Parathyroid adenoma (tissue), 2 donors: ENCODE measurements around the gene FAM234B.
A peak's percentile ranks its signal among the peaks of the same experiment; 100 is the strongest.

Source experiments
- H2AFZ ChIP-seq: fragments of 300-600 bp; sonication (generic); one replicate; pipeline ENCODE4 v1.7.0; 2017; ENCODE audit warnings: antibody characterized with exemption, mild to moderate bottlenecking
- H3K27ac ChIP-seq: fragments of 300-600 bp; sonication (generic); one replicate; pipeline ENCODE4 v1.7.0; 2017
- H3K27me3 ChIP-seq: fragments of 300-600 bp; sonication (generic); one replicate; pipeline ENCODE4 v1.7.0; 2017; ENCODE audit warnings: low read length; ENCODE audit not compliant: control insufficient read depth, insufficient read depth
- H3K36me3 ChIP-seq: fragments of 300-600 bp; sonication (generic); one replicate; pipeline ENCODE4 v1.7.0; 2017; ENCODE audit warnings: low read length; ENCODE audit not compliant: control insufficient read depth, insufficient read depth
- H3K4me1 ChIP-seq: fragments of 300-600 bp; sonication (generic); one replicate; pipeline ENCODE4 v1.7.0; 2017; ENCODE audit warnings: control low read depth
- H3K4me2 ChIP-seq: fragments of 300-600 bp; sonication (generic); one replicate; pipeline ENCODE4 v1.7.0; 2017; ENCODE audit warnings: low read length
- H3K4me3 ChIP-seq: fragments of 300-600 bp; sonication (generic); one replicate; pipeline ENCODE4 v1.7.0; 2017; ENCODE audit warnings: low read depth, low read length
- H3K79me2 ChIP-seq: fragments of 300-600 bp; sonication (generic); one replicate; pipeline ENCODE4 v1.7.0; 2017; ENCODE audit warnings: control low read depth
- H3K9ac ChIP-seq: fragments of 300-600 bp; sonication (generic); one replicate; pipeline ENCODE4 v1.7.0; 2017; ENCODE audit warnings: mild to moderate bottlenecking
- H3K9me3 ChIP-seq: fragments of 300-600 bp; sonication (generic); one replicate; pipeline ENCODE4 v1.7.0; 2017; ENCODE audit warnings: low read length; ENCODE audit not compliant: control insufficient read depth
- CTCF ChIP-seq: fragments of 300-600 bp; sonication (generic); IDR thresholded peaks from one replicate; pipeline ENCODE4 v1.7.0; 2017; ENCODE audit warnings: antibody characterized with exemption, mild to moderate bottlenecking
- donor health status: primary hyperparathyroidism.

FAM234B gene

GRCh38 chr12:12997734-12998133, 46.4 kb upstream of the FAM234B start:
- no peak overlapping the region for H3K4me2 ChIP-seq
- H3K9me3 ChIP-seq, result no peaks in the 10 kb centered on the region
- H3K4me1 ChIP-seq, result no peaks in the 10 kb centered on the region
- peaks cover 2% of the 10 kb centered on the region for H3K79me2 ChIP-seq
- no peak overlapping the region for H3K4me3 ChIP-seq
- no peak overlapping the region for H3K9ac ChIP-seq
- H3K27ac ChIP-seq, result no peak overlapping the region
- H3K27me3 ChIP-seq, result no peaks in the 10 kb centered on the region
- no peaks in the 10 kb centered on the region for H3K36me3 ChIP-seq
- no peak for TF ChIP-seq CTCF
- H2AFZ ChIP-seq, result no peak overlapping the region

- no peak overlapping the region for H3K27ac ChIP-seq
- peak overlapping the region; percentile 89 for H3K4me2 ChIP-seq
- H3K4me1 ChIP-seq, result no peaks in the 10 kb centered on the region
- no peak overlapping the region for H3K4me3 ChIP-seq
- peaks cover 2% of the 10 kb centered on the region for H3K79me2 ChIP-seq
- no peaks in the 10 kb centered on the region for H3K9me3 ChIP-seq
- H3K36me3 ChIP-seq, result no peaks in the 10 kb centered on the region
- H3K27me3 ChIP-seq, result no peaks in the 10 kb centered on the region
- TF ChIP-seq CTCF, result no peak
- no peak overlapping the region for H2AFZ ChIP-seq
- H3K9ac ChIP-seq, result no peak overlapping the region
Measured at GRCh38 chr12:12998248-12998647, 45.9 kb upstream of the FAM234B start.

- peaks cover 2% of the 10 kb centered on the region for H3K79me2 ChIP-seq
- no peaks in the 10 kb centered on the region for H3K9me3 ChIP-seq
- peak overlapping the region; percentile 80 for H2AFZ ChIP-seq
- H3K27me3 ChIP-seq, result no peaks in the 10 kb centered on the region
- H3K4me2 ChIP-seq, result peak overlapping the region; percentile 89
- no peak overlapping the region for H3K9ac ChIP-seq
- H3K4me1 ChIP-seq, result no peaks in the 10 kb centered on the region
- no peaks in the 10 kb centered on the region for H3K36me3 ChIP-seq
- H3K27ac ChIP-seq, result peak overlapping the region; percentile 52
- H3K4me3 ChIP-seq, result peak overlapping the region; percentile 93
- TF ChIP-seq CTCF, result no peak
Measured at GRCh38 chr12:12999271-12999958, 44.8 kb upstream of the FAM234B start.

- H3K36me3 ChIP-seq, result no peaks in the 10 kb centered on the region
- H3K9ac ChIP-seq, result peak within 1 kb of the TSS; percentile 29
- peak within 1 kb of the TSS; percentile 83 for H3K27ac ChIP-seq
- H3K27me3 ChIP-seq, result no peaks in the 10 kb centered on the region
- H3K4me3 ChIP-seq, result peak within 1 kb of the TSS; percentile 93
- H3K4me2 ChIP-seq, result peak within 1 kb of the TSS; percentile 89
- no peak for TF ChIP-seq CTCF
- H3K79me2 ChIP-seq, result peaks cover 2% of the 10 kb centered on the region
- no peaks in the 10 kb centered on the region for H3K9me3 ChIP-seq
- peak within 1 kb of the TSS; percentile 94 for H2AFZ ChIP-seq
- H3K4me1 ChIP-seq, result no peaks in the 10 kb centered on the region
Measured at GRCh38 chr12:12999959-13000615, 44.1 kb upstream of the FAM234B start, which contains the start of gene HEBP1. HEBP1 (minus strand) TSS chr12:13000265; CDS start chr12:13000114, 151 bp downstream.

GRCh38 chr12:13000616-13000924, 43.6 kb upstream of the FAM234B start:
- Histone ChIP-seq H2AFZ (peak overlapping the region; percentile 94), H3K27ac (peak overlapping the region; percentile 83), H3K36me3 (no peaks in the 10 kb centered on the region), H3K4me2 (peak overlapping the region; percentile 84), H3K9me3 (no peaks in the 10 kb centered on the region), H3K9ac (peak overlapping the region; percentile 29), H3K4me3 (peak overlapping the region; percentile 58), H3K27me3 (no peaks in the 10 kb centered on the region), H3K79me2 (peaks cover 2% of the 10 kb centered on the region), H3K4me1 (no peaks in the 10 kb centered on the region)
- no peak for TF ChIP-seq CTCF
